ENCODE results near the gene C17orf78. TPM values are rescaled to one million over a fixed set of nuclear protein-coding genes. Genes with fewer than 3 reads are reported as not detected.
A peak's percentile ranks its signal among the peaks of the same experiment; 100 is the strongest.
"Not testable (repeated sequence)": the region's sequence is repeated elsewhere in the genome, so short reads cannot be mapped to it uniquely, and the experiment has no call there.

The C17orf78 gene
- total RNA-seq, 1 donor, result not detected

GRCh38 chr17:37430051-37430627 lies 54.4 kb downstream of the C17orf78 start:
- no peak overlapping the region for H3K4me3 ChIP-seq (ENCODE audit: low read depth, low read length)
- TF ChIP-seq CTCF (IDR thresholded peaks at IDR 0.05; ENCODE audit: insufficient read depth, low read length), result no peak
- DNase-seq (ENCODE audit: low read depth), result peak; percentile 72

- no peak for DNase-seq (ENCODE audit: low read depth)
- H3K4me3 ChIP-seq (ENCODE audit: low read depth, low read length), result no peak overlapping the region
- TF ChIP-seq CTCF (IDR thresholded peaks at IDR 0.05; ENCODE audit: insufficient read depth, low read length), result no peak
Observed at GRCh38 chr17:37432671-37433070, 56.9 kb downstream of the C17orf78 start.

- H3K4me3 ChIP-seq (ENCODE audit: low read depth, low read length), result no peak overlapping the region
- no peak for DNase-seq (ENCODE audit: low read depth)
- no peak for TF ChIP-seq CTCF (IDR thresholded peaks at IDR 0.05; ENCODE audit: insufficient read depth, low read length)
Observed at GRCh38 chr17:37438141-37438540, 62.4 kb downstream of the C17orf78 start.

- no peak for DNase-seq (ENCODE audit: low read depth)
- TF ChIP-seq CTCF (IDR thresholded peaks at IDR 0.05; ENCODE audit: insufficient read depth, low read length), result no peak
- no peak overlapping the region for H3K4me3 ChIP-seq (ENCODE audit: low read depth, low read length)
Observed at GRCh38 chr17:37440424-37440823, 64.6 kb downstream of the C17orf78 start.

- not testable (repeated sequence) for H3K4me3 ChIP-seq (ENCODE audit: low read depth, low read length); DNase-seq (ENCODE audit: low read depth)
Observed at GRCh38 chr17:37441369-37442014, 65.7 kb downstream of the C17orf78 start.

Other genes with a start within 250 kb of the C17orf78 start
- 67.4 and 72.7 TPM in 2 replicates for gene ACACA, start 30.9 kb downstream of the C17orf78 start, total RNA-seq (ENCODE audit: low replicate concordance)
- gene TADA2A, start 30.9 kb downstream of the C17orf78 start, total RNA-seq (ENCODE audit: low replicate concordance), result 16.3 and 21.3 TPM in 2 replicates
- gene DUSP14, start 113.9 kb downstream of the C17orf78 start, total RNA-seq (ENCODE audit: low replicate concordance), result 14.5 and 52.8 TPM in 2 replicates
- 22.5 and 37.7 TPM in 2 replicates for gene SYNRG, start 233.4 kb downstream of the C17orf78 start, total RNA-seq (ENCODE audit: low replicate concordance)